RWPE1 (cell line): Measurements from ENCODE around the gene SLC26A2.
A peak's percentile ranks its signal among the peaks of the same experiment; 100 is the strongest.

Experiments used
- CTCF ChIA-PET: fragments of 350-600 bp; sonication (Branson Sonifier 250); formaldehyde crosslinking; extraction: SDS; loops from one replicate; lab custom pipeline; 2021; lab: Yijun Ruan, JAX
- POLR2A ChIA-PET: fragments of 400-600 bp; formaldehyde crosslinking; extraction: SDS; loops from one replicate; lab custom pipeline; 2020; ENCODE audit warnings: antibody characterized with exemption; ENCODE audit not compliant: low non-redundant PET; lab: Yijun Ruan, JAX
- DNase-seq: peaks from one replicate; pipeline ENCODE4 v3.0.0; 2012; ENCODE audit warnings: low spot score
- H3K27ac ChIP-seq: fragments of 450-650 bp; 2 replicates; pipeline ENCODE4 v1.5.1; 2017
- CTCF ChIP-seq: fragments of 450-650 bp; conservative IDR thresholded peaks from 2 replicates; pipeline ENCODE4 v1.5.1; 2017; ENCODE audit warnings: low read depth, mild to moderate bottlenecking

SLC26A2 gene

GRCh38 chr5:149999359-149999758, 38.8 kb downstream of the SLC26A2 start:
- ChIA-PET POLR2A (no interaction called here), CTCF (interaction anchor here (0.6 to 1.4 kb wide), 3 partner anchors 8 to 1557 kb away, joined by 3 to 8 read pairs (median 4); no protein-coding TSS in a partner anchor)
- no peak for TF ChIP-seq CTCF
- no peak for DNase-seq
- H3K27ac ChIP-seq: no peak overlapping the region; the same call in 1 of the 2 replicates

- no peak for DNase-seq
- TF ChIP-seq CTCF: no peak
- CTCF ChIA-PET: interaction anchor here (0.6 to 1.4 kb wide), 6 partner anchors 8 to 1557 kb away, joined by 3 to 8 read pairs (median 4); no protein-coding TSS in a partner anchor
- H3K27ac ChIP-seq: peak overlapping the region; percentile 92
- POLR2A ChIA-PET: interaction anchor here (0.7 to 1.3 kb wide), 3 partner anchors 37 to 166 kb away, joined by 3 read pairs; no protein-coding TSS in a partner anchor
These were observed 39.3 kb downstream of the SLC26A2 start for GRCh38 chr5:149999866-150000255.

GRCh38 chr5:150000256-150000989, 39.9 kb downstream of the SLC26A2 start, which contains the start of the genes HMGXB3 and TIGD6:
Gene HMGXB3 (plus strand): TSS chr5:150000739. CDS start chr5:150004853, 4,114 bp downstream.
Gene TIGD6 (minus strand): TSS chr5:150000654. CDS start chr5:149996348, 4,306 bp downstream.
- CTCF ChIA-PET: interaction anchor here (0.6 to 1.4 kb wide), 7 partner anchors 9 to 1220 kb away, joined by 3 to 8 read pairs (median 4); no protein-coding TSS in a partner anchor

GRCh38 chr5:150000990-150001659, 40.6 kb downstream of the SLC26A2 start:
- POLR2A ChIA-PET: interaction anchor here (0.7 to 1.3 kb wide), 3 partner anchors 20 to 167 kb away, joined by 3 read pairs; no protein-coding TSS in a partner anchor
- peak overlapping the region; percentile 92 for H3K27ac ChIP-seq
- TF ChIP-seq CTCF: no peak
- peak; percentile 54 for DNase-seq
- CTCF ChIA-PET: interaction anchor here (0.7 to 1.4 kb wide), 6 partner anchors 9 to 1221 kb away, joined by 3 to 5 read pairs (median 4); no protein-coding TSS in a partner anchor

More at GRCh38 chr5:150000256-150000989, 39.9 kb downstream of the SLC26A2 start, which contains the start of the genes HMGXB3 and TIGD6:
- TF ChIP-seq CTCF: no peak
- DNase-seq: peak; percentile 95
- H3K27ac ChIP-seq: peak within 1 kb of the TSS; percentile 92
- POLR2A ChIA-PET: interaction anchor here (0.7 to 1.3 kb wide), 4 partner anchors 21 to 166 kb away, joined by 3 read pairs; no protein-coding TSS in a partner anchor

GRCh38 chr5:150001660-150002486, 41.3 kb downstream of the SLC26A2 start:
- ChIA-PET POLR2A (no interaction called here), CTCF (interaction anchor here (0.6 to 1.4 kb wide), 5 partner anchors 8 to 365 kb away, joined by 3 to 5 read pairs (median 3); no protein-coding TSS in a partner anchor)
- peak; percentile 77 for TF ChIP-seq CTCF
- H3K27ac ChIP-seq: no peak overlapping the region; the same call in 1 of the 2 replicates
- DNase-seq: peak; percentile 87
